Suppressor macrophage treated with lipopolysaccharide for 4 hours (primary cell): ENCODE data around the gene MAGI1.
A peak's percentile ranks its signal among the peaks of the same experiment; 100 is the strongest.

Experiments
- DNase-seq: peaks from one replicate; pipeline ENCODE4 v3.0.0-alpha.2; 2020

The MAGI1 gene

GRCh38 chr3:65971293-65972252 is 67.1 kb downstream of the MAGI1 start:
- DNase-seq = no peak

- no peak for DNase-seq
These were observed 69.7 kb downstream of the MAGI1 start for GRCh38 chr3:65968996-65969395.

GRCh38 chr3:65967451-65967850 is 71.3 kb downstream of the MAGI1 start:
- DNase-seq = no peak

GRCh38 chr3:65964838-65965237 is 73.9 kb downstream of the MAGI1 start:
- no peak for DNase-seq

- DNase-seq = peak; percentile 2
These were observed 74.7 kb downstream of the MAGI1 start for GRCh38 chr3:65963787-65964677.

GRCh38 chr3:65961733-65962132 is 77.0 kb downstream of the MAGI1 start:
- DNase-seq = no peak

- no peak for DNase-seq
These were observed 77.6 kb downstream of the MAGI1 start for GRCh38 chr3:65961128-65961527.

GRCh38 chr3:65960087-65960486 is 78.6 kb downstream of the MAGI1 start:
- no peak for DNase-seq

- no peak for DNase-seq
These were observed 80.5 kb downstream of the MAGI1 start for GRCh38 chr3:65958216-65958615.

GRCh38 chr3:65955792-65956477 is 82.8 kb downstream of the MAGI1 start:
- no peak for DNase-seq

GRCh38 chr3:65953881-65954733 is 84.6 kb downstream of the MAGI1 start:
- DNase-seq = no peak

GRCh38 chr3:65953301-65953812 is 85.4 kb downstream of the MAGI1 start:
- no peak for DNase-seq

GRCh38 chr3:65952842-65953241 is 85.9 kb downstream of the MAGI1 start:
- DNase-seq = no peak

- no peak for DNase-seq
These were observed 86.7 kb downstream of the MAGI1 start for GRCh38 chr3:65951836-65952505.

GRCh38 chr3:65950340-65951326 is 88.1 kb downstream of the MAGI1 start:
- DNase-seq = no peak

GRCh38 chr3:65948841-65949573 is 89.7 kb downstream of the MAGI1 start:
- no peak for DNase-seq

GRCh38 chr3:65946438-65946837 is 92.3 kb downstream of the MAGI1 start:
- DNase-seq = no peak

- DNase-seq = no peak
These were observed 92.8 kb downstream of the MAGI1 start for GRCh38 chr3:65945953-65946352.

- no peak for DNase-seq
These were observed 93.2 kb downstream of the MAGI1 start for GRCh38 chr3:65945480-65945879.
